Left forelimb (tissue), 1 donor: ENCODE results near the gene KCNK10.

ENCODE experiments used
- DNase-seq: peaks from one replicate; pipeline ENCODE4 v3.0.0-alpha.2; 2018; ENCODE audit warnings: low spot score

KCNK10 gene

DNA sequence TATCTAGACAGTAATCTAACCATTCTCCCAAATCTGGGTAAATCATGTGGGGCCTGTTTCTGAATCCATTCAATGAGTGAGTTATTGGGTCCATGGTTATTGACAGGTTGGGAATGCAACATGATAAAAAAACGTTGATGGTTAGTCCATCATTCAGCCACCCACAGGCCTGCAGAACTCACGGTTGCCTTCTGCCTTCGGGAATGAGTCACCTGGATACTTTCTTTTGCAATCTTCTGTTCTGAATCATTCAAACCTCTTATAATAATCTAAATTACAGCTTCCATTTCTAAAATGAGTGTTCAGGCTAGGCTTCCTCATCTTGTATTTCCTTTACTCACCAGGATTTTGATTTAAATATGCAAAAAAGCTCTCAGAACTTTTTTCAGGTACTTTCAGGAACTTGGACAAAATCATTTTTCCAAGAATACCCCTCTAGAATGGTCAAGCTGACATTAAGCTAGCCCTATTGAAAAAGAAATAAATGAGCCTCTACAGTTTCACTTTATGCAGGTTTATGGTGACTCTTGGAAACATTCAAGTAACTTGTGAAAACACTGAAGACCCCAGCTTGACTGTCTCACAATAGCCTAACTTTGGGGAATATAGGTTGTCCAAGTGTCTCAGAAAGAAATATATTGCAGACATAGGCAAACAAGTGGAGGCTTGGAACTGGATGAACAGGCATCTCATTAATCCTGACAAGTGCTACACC is 94.4 kb downstream of the KCNK10 start:
- no peak for DNase-seq

DNA sequence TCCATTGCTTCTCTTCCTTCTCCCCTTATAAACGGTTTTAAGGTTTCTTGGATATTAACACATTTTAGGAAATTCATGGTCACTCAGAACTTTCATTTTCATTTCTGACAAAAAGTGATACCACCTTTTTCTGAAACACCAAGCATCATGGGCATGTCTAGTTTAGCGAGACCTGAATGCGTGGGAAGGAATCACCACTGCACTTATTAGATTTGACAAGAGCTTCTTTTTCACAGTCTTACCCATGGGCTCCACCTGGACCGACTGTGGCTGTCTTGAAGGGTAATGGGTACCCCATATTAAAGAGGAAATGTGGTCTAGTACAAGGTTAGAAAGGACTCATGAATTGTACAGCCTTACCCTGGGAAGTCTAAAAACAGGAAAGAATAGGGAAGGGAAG is 95.4 kb downstream of the KCNK10 start:
- no peak for DNase-seq

DNA sequence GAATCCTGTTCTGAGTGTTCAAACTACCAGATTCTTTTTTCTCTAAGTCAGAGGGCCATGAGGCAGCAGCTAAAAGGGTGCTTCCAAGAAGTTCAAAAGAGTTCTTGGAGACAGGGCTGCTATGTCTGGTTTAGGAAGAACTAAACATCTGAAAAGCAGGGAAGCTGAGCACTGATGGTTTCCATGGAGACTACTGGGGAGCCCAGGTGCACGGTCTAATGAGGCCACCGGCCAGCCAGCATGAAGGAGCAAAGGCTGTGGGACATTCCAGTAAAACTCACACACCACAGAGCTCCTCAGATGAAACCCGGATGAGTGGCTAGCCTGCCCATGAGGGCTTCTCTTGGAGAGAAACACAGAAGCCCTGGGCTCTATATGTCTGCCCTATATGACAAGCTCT is 97.3 kb downstream of the KCNK10 start:
- DNase-seq: no peak

DNA sequence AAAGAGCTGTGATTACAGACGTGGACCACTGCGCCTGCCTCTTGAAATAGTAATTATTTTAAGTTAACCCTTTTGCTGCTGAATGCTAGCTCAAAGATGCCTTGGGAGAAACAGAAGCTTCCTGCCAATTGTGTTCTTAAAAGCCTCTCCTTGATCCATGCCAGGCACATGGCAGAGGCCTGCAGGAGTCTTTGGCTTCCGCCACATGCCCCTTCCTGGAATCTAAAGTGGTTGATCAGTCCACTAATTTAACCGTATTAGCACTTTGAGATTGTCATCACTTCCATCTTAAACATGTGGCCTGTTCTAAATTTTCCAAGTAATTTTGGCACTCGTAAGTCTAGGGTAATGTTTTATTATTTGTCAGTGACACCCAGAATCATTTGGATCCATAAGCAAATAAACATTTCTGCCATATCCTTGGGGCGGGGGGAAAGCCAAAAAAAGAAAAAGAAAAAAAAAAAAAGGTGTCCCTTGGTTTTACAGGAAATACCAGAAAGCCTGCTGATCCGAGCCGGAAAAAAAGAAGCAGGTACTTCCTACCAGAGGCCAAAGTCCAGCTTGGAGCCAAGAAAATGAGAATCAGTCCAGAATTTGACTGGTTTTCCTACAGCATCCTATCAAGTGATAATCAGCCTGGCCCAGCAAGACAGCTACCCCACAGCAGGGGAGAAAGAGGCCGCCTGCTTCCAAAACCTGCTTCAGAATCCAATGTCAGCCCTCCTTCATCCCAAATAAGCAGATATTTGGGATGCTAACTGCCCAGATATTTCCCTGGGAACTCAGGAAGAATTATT is 104.8 kb downstream of the KCNK10 start:
- no peak for DNase-seq

DNA sequence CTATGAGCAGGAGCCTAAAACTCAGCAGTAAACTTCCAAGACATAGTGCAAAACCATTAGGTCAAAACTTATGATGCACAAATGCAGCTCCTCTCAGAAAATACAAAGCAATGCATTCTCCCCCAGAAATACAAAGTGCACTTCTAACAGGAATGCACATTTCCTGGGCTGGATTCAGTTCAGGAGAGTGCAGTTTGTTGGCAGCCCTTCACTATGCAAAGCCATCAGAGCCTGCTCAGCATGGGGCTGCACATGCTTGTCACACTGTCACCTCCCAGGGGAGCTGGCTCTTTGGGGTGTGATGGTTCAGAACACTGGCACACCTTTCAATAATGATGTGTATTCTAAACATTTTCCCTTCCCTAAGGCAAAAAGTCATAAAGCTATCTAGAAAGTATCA is 110.4 kb downstream of the KCNK10 start:
- DNase-seq: no peak

DNA sequence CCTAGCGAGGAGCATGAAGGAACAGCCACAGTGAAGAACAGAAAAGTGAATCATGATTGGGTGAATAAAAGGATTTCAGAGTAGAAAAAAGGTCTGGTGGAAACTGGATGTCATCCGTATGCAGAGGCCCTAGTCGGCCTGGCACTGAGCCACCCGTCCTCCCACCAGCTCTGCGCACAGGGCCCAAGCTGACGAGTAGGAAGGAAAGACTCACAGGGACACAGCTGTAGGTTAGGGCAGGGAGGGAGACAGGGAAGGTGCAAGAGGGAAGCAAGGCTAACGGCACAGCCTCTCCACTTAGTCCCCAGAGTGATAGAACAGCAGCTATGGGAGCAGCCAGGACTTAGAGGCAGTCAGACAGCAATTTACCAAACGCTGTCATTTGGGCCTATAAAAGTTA is 112.6 kb downstream of the KCNK10 start:
- no peak for DNase-seq

DNA sequence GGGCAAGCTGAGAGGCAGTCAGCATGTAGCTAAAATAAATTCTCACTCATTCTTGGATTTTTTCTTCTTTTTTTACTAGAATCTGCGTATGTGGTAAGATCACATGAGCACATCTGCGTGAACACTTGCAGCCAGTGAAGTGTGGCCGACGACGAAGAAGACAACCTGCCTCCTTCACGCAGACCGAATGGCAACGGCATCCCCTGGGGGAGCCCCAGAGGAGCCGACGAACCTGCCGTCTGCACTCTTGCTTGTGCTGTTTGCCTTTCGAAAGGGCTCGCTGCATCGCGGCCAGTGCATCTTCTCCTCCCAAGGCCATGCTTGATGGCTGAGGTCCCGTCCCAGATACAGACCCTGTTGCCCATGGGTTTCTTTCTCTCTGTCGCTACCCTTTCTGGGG is 113.8 kb downstream of the KCNK10 start:
- no peak for DNase-seq

DNA sequence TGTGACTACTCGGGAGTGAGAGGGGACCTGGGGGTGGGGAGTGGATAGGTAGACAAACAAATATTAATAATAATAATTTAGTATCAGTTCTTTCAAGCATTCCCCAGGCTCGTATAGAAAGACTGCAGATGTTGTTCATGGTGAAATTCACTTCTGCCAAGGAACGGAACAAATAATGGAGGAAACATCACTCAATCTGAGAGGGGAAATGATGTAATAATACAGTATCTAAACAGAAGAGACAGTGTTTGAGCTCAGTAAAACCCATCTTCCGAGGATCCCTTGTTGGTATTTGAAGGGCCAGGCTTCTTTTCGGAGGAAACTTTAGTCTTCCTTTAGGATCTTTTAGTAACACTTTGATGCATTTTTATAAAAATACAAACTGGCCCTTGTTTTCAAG is 114.2 kb downstream of the KCNK10 start:
- DNase-seq: no peak

DNA sequence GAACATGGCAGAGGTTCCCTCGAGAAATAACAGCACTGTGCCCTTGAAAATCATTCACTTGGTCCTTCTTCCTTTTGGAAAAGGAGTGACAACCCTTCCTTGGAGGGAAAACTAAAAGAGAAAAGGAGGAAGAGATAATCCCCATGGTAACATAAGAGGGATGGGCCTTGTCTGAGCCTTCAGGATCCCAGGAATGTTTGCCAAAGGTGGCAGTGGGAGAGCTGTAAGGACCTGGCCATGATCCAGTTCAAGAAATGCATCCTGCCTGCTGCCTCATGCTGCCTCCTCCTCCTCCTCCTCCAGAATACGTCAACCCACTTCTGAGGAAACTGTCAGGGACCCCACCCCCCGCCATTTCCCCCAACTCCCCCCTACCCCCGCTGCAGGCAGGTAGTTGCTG is 118.8 kb downstream of the KCNK10 start:
- no peak for DNase-seq

DNA sequence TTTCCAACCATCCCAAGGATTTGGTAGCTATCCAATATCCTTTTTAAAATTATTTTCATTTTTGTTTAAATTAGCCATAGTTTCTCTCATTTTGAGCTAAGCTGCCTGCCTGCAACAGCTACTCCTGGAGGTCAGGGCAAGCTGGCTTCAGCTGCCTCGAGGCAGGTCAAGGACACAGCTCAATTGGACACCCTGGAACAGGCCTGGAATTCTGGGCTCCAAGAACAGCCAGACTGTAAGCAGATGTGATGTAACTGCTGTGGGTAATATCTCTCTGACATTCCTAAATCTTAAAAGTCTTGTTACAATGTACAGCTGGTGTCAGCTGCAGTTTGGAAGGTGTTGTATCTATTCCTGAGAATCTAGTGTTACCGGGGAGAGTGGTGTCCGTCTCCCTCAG is 119.8 kb downstream of the KCNK10 start:
- DNase-seq: no peak

DNA sequence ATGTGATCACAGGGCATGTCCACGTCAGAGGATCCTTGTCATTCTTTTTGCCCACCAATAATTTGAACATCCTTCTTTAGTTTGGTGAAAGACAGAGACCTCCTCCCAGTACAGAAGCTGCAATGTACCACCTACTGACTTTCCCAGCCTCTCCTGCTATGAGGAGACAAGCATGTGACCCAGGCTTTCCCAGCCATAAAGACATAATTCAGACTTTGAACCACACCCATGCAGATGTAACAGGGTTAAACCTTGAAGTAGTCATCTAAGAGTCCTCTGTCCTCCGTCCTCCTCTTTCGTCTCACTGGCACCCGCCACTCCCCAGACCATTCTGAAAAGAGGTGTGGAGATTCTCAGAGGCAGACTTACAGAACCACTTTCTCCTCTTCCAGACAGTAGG is 120.8 kb downstream of the KCNK10 start:
- DNase-seq: no peak

DNA sequence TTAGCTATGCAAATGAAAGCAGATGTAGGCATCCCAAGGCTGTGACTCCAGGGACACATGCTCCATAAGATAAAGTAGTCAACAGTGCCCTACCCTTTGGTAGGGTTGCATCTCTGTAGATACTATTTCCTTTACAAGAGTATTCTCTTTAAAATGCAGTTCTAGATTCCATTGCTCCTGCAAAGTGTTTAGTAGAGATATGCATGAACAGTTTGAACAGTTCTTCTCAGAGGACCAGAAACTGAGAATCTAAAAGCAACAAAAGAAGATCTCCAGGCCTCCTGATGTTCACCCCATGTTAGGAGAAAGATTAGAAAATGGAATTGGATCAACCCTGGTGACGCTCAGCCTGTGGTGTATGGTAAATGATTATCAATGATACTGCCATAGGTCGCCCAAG is 121.2 kb downstream of the KCNK10 start:
- no peak for DNase-seq

DNA sequence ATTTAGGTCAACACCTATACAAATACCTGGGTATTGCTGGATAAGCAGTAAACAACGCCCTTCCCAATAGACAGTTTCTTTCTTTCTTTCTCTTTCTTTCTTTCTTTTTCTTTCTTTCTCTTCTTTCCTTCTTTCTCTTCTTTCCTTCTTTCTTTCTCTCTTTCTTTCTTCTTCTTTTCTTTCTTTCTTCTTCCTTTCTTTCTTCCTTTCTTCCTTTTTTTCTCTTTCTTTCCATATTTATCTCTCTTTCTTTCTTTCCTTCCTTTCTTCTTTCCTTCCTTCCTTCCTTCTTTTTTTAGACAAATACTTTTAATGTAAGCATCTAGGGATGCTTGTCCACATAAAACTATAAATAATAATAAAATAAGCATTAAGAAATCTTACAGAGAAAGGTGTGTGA is 123.2 kb downstream of the KCNK10 start:
- no peak for DNase-seq

DNA sequence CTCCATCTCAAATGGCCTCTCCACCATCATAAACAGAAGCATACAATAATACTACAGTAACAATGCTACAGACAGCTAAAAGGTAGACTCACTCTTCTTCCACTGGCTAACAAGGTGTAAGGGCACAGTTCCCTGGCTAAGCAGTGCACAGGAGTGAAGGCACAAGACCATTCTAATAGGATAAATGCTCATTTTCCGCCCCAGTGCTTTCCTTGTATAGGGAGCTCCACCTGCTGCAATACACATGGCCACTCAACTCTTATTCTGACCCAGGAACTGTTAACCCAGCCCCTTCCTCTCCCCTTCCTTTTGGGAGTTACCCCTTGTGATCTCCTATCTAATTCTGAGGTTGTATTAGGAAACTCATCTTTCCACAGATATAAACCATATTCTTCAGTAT is 124.6 kb downstream of the KCNK10 start:
- DNase-seq: no peak

DNA sequence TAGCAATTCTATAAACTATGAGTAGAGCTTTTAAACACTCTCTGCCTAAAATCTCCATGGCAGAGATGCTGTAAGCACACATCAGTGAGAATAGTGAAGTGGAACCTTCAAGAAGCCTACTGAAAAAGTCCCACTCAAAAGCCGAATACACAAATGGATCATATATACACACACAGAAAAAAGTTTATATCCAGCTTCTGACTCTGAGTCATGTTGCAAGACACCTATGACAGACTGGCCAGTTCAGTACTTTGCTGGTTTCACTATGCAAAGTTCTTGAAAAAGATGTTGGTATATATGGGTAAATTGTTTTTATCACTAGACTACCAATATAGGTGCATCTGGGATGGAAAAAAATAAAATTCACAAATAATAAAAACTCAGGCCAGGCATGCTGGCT is 126.1 kb downstream of the KCNK10 start:
- no peak for DNase-seq

DNA sequence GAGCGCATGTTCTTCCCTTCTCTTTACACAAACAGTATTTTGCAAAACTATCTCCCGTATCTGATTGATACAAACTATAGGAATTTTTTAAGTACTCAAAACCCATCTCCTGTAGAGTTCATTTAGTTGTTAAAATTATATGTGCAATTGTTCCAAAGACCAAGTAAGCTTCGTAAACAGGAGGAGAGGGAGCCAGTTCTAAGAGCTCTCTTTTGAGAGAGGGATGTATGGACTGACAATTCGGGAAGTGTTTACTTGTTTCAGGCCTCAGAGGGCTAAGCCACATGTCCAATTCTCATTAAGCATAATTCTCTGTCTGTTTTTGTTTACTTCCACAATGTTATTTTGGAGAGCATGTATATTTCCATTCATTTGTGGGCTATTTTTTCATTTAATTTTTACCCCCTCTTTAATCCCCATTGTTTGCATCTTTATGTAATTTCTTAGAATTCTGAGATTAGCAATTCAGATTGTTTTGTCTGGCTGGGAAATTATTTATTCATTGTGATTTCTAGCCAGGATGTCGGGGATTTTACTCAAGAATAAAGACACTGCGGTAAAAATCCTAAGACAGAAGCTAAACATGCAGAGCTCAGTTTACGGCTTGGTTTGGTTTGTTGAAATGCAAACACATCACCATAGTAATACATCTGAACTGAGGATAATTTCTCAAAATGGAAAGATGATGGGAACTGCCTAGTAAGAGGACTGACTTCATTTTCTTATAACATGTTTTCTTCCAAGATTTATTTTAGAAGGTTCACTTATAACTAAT is 126.8 kb downstream of the KCNK10 start:
- no peak for DNase-seq

DNA sequence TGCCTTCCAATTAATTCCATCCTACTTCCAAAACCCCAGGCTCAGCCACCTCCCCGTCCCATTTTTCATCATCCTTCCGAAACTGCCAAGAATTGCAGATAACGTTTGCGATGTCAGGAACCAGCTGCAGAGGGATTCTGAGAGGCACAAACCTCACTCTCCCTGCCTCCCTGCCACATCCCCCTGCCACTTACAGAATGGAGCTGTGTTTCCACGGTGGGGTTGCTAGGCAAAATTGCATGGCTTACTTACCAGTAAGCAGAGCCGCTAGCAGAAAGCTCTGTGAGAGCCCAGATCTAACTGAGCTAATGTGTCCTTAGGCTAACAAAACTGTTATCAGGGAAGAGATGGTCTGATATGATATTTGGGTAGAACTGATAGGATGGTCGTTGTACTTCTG is 127.4 kb downstream of the KCNK10 start:
- DNase-seq: no peak

DNA sequence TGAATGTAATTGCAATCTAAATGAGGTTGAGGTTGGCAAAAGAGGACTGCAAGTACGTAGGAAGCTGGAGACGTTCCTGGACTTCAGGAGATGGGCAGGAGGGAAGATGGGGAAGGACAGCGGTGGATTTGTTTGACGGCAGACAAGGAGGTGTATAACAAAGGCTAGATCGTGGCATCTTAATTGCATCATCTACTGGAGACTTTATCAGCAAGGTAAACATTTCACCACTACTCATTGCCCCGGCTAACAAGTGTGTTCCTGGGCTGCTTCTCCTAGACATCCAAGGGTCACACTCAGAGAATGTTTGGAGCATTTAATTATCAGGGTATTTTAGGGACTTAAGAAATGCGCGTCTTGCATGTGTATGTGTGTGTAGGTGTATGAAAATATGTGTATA is 128.5 kb downstream of the KCNK10 start:
- no peak for DNase-seq

DNA sequence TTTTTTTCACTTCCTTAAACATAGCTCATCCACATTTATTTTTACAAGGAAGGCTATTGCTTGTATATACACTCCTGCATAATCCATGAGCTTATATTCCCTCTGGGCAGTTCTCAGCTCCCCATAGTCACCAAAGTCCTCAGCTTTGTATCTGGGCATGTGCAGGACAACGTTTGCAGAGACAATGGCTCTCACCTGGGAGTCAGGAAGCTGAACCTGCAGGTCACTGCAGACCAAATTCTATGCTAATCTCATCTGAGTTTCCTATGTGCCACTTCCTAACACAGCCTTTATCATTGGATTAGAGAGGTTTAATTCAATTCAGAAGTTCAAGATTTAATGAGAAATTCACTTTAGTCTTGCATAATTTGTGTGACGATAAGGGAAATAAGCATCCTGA is 131.5 kb downstream of the KCNK10 start:
- DNase-seq: no peak

DNA sequence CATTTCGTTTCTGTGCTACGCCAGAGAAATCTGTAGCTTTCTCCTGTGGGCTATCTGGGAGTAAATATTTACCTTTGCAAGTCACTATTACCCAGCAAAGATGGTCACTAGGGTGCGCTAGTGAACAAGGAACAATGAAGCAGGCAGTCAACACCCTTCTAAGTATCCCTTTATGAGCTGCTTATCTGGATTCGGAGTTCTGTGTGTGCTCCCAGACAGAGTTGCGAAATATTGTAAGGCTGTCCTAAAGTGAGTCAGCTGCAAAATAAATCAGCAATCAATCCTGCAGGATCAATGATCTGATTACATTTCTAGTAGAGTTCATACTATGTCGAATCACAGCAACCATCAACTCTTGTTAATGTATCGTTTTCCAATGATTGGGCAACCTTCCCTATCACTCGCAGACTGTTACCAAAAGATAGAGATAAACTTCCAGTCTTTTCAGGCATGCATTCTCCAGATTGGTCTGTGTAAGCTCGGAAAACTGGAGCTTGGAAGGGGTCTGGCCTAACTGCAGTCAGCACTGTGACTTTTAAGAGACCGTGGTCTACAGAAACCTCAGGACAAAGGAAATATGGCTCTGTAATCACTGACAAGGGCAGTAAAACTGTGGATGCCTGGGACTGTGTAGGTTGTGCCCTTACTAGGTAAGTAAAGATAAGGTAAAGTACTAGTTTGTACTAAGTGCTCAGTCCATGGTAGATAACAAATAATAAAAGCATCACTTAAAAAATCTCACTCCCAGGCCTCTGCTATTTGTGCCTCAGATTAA is 133.5 kb downstream of the KCNK10 start:
- no peak for DNase-seq

DNA sequence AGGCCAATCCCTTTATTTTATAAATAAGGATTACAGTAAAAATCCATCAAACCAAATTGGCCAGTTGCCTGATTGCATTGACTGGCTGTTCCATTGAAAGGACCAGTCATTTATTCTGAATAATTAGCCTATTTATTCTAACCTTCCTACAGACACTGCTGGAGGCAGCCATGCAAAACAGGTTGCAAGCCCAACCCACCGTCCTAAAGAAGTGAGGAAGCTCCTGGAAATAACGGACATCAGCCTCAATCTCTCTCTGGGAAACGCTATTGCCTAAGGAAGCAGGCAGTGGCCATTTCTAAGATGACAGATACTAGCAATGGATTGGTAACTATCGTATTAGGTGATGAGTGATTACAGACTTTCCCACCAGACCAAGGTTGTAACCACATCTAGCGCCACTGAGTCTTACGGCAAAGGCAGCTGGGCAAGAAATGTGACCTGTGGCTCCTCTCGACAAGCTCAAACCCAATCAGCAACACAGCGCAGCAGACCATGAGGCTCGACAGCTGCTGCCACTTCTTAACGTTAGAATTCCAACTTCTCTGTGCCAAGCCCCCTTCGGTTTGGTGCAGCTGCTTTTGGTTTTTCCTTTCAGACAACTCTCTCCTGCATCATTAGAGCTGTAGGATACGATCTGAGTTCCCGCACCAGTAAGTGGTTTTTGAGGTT is 134.2 kb downstream of the KCNK10 start:
- no peak for DNase-seq

DNA sequence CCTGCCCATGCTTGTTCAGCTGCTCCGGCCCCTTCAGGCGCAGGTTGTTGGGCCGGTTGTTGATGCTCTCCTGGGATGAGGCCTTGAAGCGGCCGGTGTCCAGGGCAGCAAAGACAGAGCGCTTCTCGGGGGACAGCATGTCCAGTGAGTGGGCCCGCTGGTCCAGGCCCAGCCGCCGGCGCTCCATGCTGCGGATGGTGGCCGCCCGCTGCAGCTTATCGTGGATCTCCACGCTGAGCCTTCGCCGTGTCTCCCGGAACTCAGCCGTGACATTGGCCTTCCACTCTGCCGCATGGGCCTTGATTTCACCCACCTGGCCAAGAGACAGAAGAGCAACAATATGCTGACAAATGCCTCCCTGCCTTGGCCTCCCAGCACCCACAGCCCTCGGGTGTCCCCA is 137.2 kb downstream of the KCNK10 start:
- DNase-seq: no peak
